RPMI8226 (cell line): Measurements from ENCODE around the gene CR1.
A peak's percentile ranks its signal among the peaks of the same experiment; 100 is the strongest.

Experiments used
- DNase-seq: peaks from one replicate; pipeline ENCODE4 v3.0.0-alpha.2; 2015

Gene CR1

GRCh38 chr1:207495801-207496792 is at the start of gene CR1:
Gene CR1 (plus strand): TSS chr1:207496157. CDS start chr1:207496268, 111 bp downstream.
- DNase-seq = peak; percentile 57

GRCh38 chr1:207453710-207454045 is 42.3 kb upstream of the CR1 start:
- DNase-seq = no peak

GRCh38 chr1:207454046-207454964 is 41.7 kb upstream of the CR1 start, which contains the start of gene CR2:
Gene CR2 (plus strand): TSS chr1:207454328. CDS start chr1:207454419, 91 bp downstream.
- peak; percentile 91 for DNase-seq

GRCh38 chr1:207455183-207455754 is 40.7 kb upstream of the CR1 start:
- DNase-seq = peak; percentile 13

GRCh38 chr1:207458414-207458813 is 37.5 kb upstream of the CR1 start:
- DNase-seq = no peak

GRCh38 chr1:207459008-207459407 is 36.9 kb upstream of the CR1 start:
- no peak for DNase-seq

- no peak for DNase-seq
Measured at GRCh38 chr1:207461649-207462048, 34.3 kb upstream of the CR1 start.

GRCh38 chr1:207462535-207462934 is 33.4 kb upstream of the CR1 start:
- no peak for DNase-seq

GRCh38 chr1:207463021-207463420 is 32.9 kb upstream of the CR1 start:
- DNase-seq = no peak

- no peak for DNase-seq
Measured at GRCh38 chr1:207463571-207463970, 32.4 kb upstream of the CR1 start.

GRCh38 chr1:207470927-207471326 is 25.0 kb upstream of the CR1 start:
- no peak for DNase-seq

- DNase-seq = no peak
Measured at GRCh38 chr1:207474210-207474609, 21.7 kb upstream of the CR1 start.

- no peak for DNase-seq
Measured at GRCh38 chr1:207486198-207486597, 9.8 kb upstream of the CR1 start.

GRCh38 chr1:207487636-207488035 is 8.3 kb upstream of the CR1 start:
- no peak for DNase-seq

GRCh38 chr1:207493212-207493611 is 2.7 kb upstream of the CR1 start:
- DNase-seq = no peak

- no peak for DNase-seq
Measured at GRCh38 chr1:207494171-207494570, 1.8 kb upstream of the CR1 start.

GRCh38 chr1:207495281-207495680 is 676 bp upstream of the CR1 start:
- peak; percentile 33 for DNase-seq

- DNase-seq = no peak
Measured at GRCh38 chr1:207497941-207498340, 2.0 kb downstream of the CR1 start.

- peak; percentile 76 for DNase-seq
Measured at GRCh38 chr1:207499573-207499972, 3.6 kb downstream of the CR1 start.

GRCh38 chr1:207500306-207500705 is 4.3 kb downstream of the CR1 start:
- no peak for DNase-seq

- no peak for DNase-seq
Measured at GRCh38 chr1:207501071-207501470, 5.1 kb downstream of the CR1 start.

- no peak for DNase-seq
Measured at GRCh38 chr1:207502726-207503125, 6.8 kb downstream of the CR1 start.

GRCh38 chr1:207503950-207504349 is 8.0 kb downstream of the CR1 start:
- no peak for DNase-seq
